GM23338 (cell line): ENCODE results near the gene INS. TPM values are rescaled to one million over a fixed set of nuclear protein-coding genes. Genes with fewer than 3 reads are reported as not detected.

Source experiments
- ATAC-seq: fragments of 200-7000 bp; cut with Tn5 transposase; 3 replicates; pipeline ENCODE4 v1.9.1; 2020
- DNase-seq: peaks from one replicate; pipeline ENCODE4 v3.0.0-alpha.2; 2015; ENCODE audit warnings: low spot score
- H2AFZ ChIP-seq: fragments of 200-600 bp; sonication (generic); 2 replicates; pipeline ENCODE4 v1.8.0; 2016; ENCODE audit warnings: antibody characterized with exemption, mild to moderate bottlenecking, moderate library complexity
- H3F3A ChIP-seq: fragments of 200-600 bp; sonication (generic); replicated peaks from 2 replicates; pipeline ENCODE4 v1.8.0; 2017; ENCODE audit warnings: antibody characterized with exemption, mixed run types, low read depth
- H3K27ac ChIP-seq: fragments of 200-600 bp; sonication (generic); 2 replicates; pipeline ENCODE4 v1.6.1; 2016; ENCODE audit warnings: low read depth
- H3K27me3 ChIP-seq: fragments of 200-600 bp; sonication (generic); 2 replicates; pipeline ENCODE4 v1.8.0; 2016; ENCODE audit warnings: mild to moderate bottlenecking, mixed run types, moderate library complexity; ENCODE audit not compliant: insufficient read depth
- H3K36me3 ChIP-seq: fragments of 200-600 bp; sonication (generic); 2 replicates; pipeline ENCODE4 v1.8.0; 2016; ENCODE audit warnings: mild to moderate bottlenecking; ENCODE audit not compliant: insufficient read depth
- H3K4me1 ChIP-seq: fragments of 200-600 bp; sonication (generic); 2 replicates; pipeline ENCODE4 v1.8.0; 2016; ENCODE audit warnings: mild to moderate bottlenecking, moderate library complexity; ENCODE audit not compliant: insufficient read depth
- H3K4me2 ChIP-seq: fragments of 200-600 bp; sonication (generic); 2 replicates; pipeline ENCODE4 v1.7.1; 2017; ENCODE audit warnings: mixed run types
- H3K4me3 ChIP-seq: fragments of 200-600 bp; sonication (generic); 2 replicates; pipeline ENCODE4 v1.6.1; 2016; ENCODE audit warnings: mixed run types
- H3K79me2 ChIP-seq: fragments of 200-600 bp; sonication (generic); replicated peaks from 2 replicates; pipeline ENCODE4 v1.8.0; 2017; ENCODE audit warnings: mild to moderate bottlenecking; ENCODE audit not compliant: insufficient read depth
- H3K9me2 ChIP-seq: fragments of 200-600 bp; sonication (generic); 2 replicates; pipeline ENCODE4 v1.8.0; 2017; ENCODE audit not compliant: insufficient read depth
- H4K20me1 ChIP-seq: fragments of 200-600 bp; sonication (generic); replicated peaks from 2 replicates; pipeline ENCODE4 v1.8.0; 2017; ENCODE audit warnings: mild to moderate bottlenecking; ENCODE audit not compliant: insufficient read depth
- H3K27ac Mint-ChIP-seq: 2 replicates; pipeline ENCODE4 v1.8.0; 2020; ENCODE audit warnings: inconsistent platforms, mild to moderate bottlenecking, moderate library complexity, mixed read lengths
- H3K27me3 Mint-ChIP-seq: 3 replicates; pipeline ENCODE4 v1.8.0; 2022; ENCODE audit warnings: low read depth, mild to moderate bottlenecking, moderate library complexity, mixed read lengths, inconsistent platforms; ENCODE audit not compliant: insufficient read depth, poor library complexity
- H3K36me3 Mint-ChIP-seq: 3 replicates; pipeline ENCODE4 v1.8.0; 2021; ENCODE audit warnings: low read depth, mild to moderate bottlenecking, inconsistent platforms, moderate library complexity, mixed read lengths
- H3K4me1 Mint-ChIP-seq: 3 replicates; pipeline ENCODE4 v1.8.0; 2020; ENCODE audit warnings: mild to moderate bottlenecking, inconsistent platforms, mixed read lengths
- H3K4me3 Mint-ChIP-seq: 3 replicates; pipeline ENCODE4 v1.8.0; 2021; ENCODE audit warnings: moderate library complexity, mild to moderate bottlenecking, inconsistent platforms, mixed read lengths
- H3K9me3 Mint-ChIP-seq: 3 replicates; pipeline ENCODE4 v1.8.0; 2020; ENCODE audit warnings: moderate library complexity, mild to moderate bottlenecking, inconsistent platforms, mixed read lengths
- CREB1 ChIP-seq: fragments of 250-450 bp; sonication (Bioruptor Pico); IDR thresholded peaks from 2 replicates; pipeline ENCODE4 v1.5.0; 2020; ENCODE audit warnings: low read depth, mild to moderate bottlenecking, moderate library complexity
- CTCF ChIP-seq, 2 experiments: fragments of 200-600 bp in 1 of 2; sonication (generic) in 1 of 2; conservative IDR thresholded peaks; 2 replicates each; pipeline versions ENCODE4 v1.5.1 to v1.6.1; 2016 to 2017; ENCODE audit warnings: antibody characterized with exemption in 2 of 2, low read depth in 2 of 2, mild to moderate bottlenecking in 2 of 2, moderate library complexity in 1 of 2
- ETS1 ChIP-seq: IDR thresholded peaks from 2 replicates; pipeline ENCODE4 v1.6.1; 2016; ENCODE audit warnings: antibody characterized with exemption
- EZH2 ChIP-seq: fragments of 200-600 bp; sonication (generic); IDR thresholded peaks from one replicate; pipeline ENCODE4 v1.8.0; 2017; ENCODE audit warnings: antibody characterized with exemption, mild to moderate bottlenecking, low read depth; ENCODE audit not compliant: unreplicated experiment
- NANOG ChIP-seq: IDR thresholded peaks from 2 replicates; pipeline ENCODE4 v1.6.1; 2016; ENCODE audit warnings: antibody characterized with exemption, borderline replicate concordance
- POLR2AphosphoS5 ChIP-seq: IDR thresholded peaks from 2 replicates; pipeline ENCODE4 v1.6.1; 2016; ENCODE audit warnings: antibody characterized with exemption, low read depth
- ZNF114 ChIP-seq: fragments of 250-450 bp; sonication (Bioruptor Pico); IDR thresholded peaks from 2 replicates; pipeline ENCODE4 v1.5.0; 2020; ENCODE audit warnings: mild to moderate bottlenecking, moderate library complexity
- polyA plus RNA-seq: library from polyadenylated mRNA; unstranded; fragments of >200 nt; fragmentation: Nextera tagmentation; extraction: Ambion mirVana; gene quantifications from 2 replicates; pipeline ENCODE4 v1.2.1, GENCODE V29; 2016
- total RNA-seq: library from RNA; depleted of rRNA; stranded (reverse); fragments of >200 nt; shearing (Covaris generic); gene quantifications from 2 replicates; pipeline ENCODE4 v1.2.3, GENCODE V29; 2014
- TF ChIP-seq, protein P1 (sequence below): IDR thresholded peaks from one replicate; pipeline ENCODE4 v1.6.1; 2018; ENCODE audit warnings: antibody characterized with exemption; ENCODE audit not compliant: unreplicated experiment

The INS gene
- total and polyA plus RNA-seq, 2 experiments from 2014 or later = not detected

DNA sequence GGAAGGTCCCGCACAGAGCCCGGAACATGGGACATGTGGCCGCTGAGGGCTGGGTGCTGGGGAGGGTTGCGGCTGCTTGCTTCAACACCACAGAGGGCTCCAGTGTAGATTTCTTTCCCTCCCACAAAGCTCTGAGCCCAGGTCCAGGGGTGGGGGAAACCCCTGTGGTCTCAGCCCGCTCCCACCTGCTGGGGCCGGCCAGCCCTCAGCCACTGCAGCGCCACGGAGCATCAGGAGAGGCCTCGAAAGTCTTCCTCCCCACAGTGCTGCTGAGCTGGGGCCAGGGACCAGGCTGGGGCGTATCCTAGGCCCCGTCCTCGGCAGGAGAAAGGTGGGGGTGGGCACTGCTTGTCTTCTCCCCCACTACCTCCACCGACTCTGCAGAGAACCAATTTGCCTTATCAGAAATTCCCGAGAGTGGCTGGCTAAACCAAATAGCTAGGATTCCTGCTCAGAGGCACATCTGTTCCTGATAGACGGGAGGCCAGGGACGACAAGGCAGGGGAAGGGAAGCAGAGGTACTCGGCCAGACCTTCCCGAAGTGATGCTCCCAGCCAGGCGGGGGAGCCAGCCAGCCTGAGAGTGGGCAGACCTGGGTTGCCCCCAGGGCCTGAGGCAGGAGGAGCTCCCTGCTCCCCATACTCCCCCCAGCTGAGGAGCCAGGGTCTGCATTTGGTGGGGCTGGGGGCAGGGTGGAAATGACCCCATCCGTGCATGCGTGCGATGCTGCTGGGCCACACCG is 40.5 kb downstream of the INS start:
- no peak overlapping the region for H3K4me3 Mint-ChIP-seq
- TF ChIP-seq ETS1 (no peak), EZH2 (no peak), CREB1 (CRISPR knock-in tag) (no peak), ZNF114 (no peak), POLR2AphosphoS5 (no peak), CTCF (conservative IDR thresholded peaks at IDR 0.05; ENCODE audit: low read depth in 2 of 2) (peak in 1 of 2 experiments; percentile 34; a peak in 1 of 4 replicates), NANOG (no peak)
- TF ChIP-seq, protein P1, sequence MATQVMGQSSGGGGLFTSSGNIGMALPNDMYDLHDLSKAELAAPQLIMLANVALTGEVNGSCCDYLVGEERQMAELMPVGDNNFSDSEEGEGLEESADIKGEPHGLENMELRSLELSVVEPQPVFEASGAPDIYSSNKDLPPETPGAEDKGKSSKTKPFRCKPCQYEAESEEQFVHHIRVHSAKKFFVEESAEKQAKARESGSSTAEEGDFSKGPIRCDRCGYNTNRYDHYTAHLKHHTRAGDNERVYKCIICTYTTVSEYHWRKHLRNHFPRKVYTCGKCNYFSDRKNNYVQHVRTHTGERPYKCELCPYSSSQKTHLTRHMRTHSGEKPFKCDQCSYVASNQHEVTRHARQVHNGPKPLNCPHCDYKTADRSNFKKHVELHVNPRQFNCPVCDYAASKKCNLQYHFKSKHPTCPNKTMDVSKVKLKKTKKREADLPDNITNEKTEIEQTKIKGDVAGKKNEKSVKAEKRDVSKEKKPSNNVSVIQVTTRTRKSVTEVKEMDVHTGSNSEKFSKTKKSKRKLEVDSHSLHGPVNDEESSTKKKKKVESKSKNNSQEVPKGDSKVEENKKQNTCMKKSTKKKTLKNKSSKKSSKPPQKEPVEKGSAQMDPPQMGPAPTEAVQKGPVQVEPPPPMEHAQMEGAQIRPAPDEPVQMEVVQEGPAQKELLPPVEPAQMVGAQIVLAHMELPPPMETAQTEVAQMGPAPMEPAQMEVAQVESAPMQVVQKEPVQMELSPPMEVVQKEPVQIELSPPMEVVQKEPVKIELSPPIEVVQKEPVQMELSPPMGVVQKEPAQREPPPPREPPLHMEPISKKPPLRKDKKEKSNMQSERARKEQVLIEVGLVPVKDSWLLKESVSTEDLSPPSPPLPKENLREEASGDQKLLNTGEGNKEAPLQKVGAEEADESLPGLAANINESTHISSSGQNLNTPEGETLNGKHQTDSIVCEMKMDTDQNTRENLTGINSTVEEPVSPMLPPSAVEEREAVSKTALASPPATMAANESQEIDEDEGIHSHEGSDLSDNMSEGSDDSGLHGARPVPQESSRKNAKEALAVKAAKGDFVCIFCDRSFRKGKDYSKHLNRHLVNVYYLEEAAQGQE = no peak
- peak; percentile 78 for ATAC-seq

More for the DNA sequence above, 40.5 kb downstream of the INS start:
- Mint-ChIP-seq H3K4me1 (peaks cover 4% of the 10 kb centered on the region; the same call in 1 of the 3 replicates), H3K27ac (no peak overlapping the region), H3K9me3 (peaks cover 22% of the 10 kb centered on the region), H3K36me3 (peaks cover 11% of the 10 kb centered on the region), H3K27me3 (peaks cover 13% of the 10 kb centered on the region)
- DNase-seq = peak; percentile 52
- Histone ChIP-seq H3K36me3 (no peaks in the 10 kb centered on the region), H3K27me3 (no peaks in the 10 kb centered on the region), H3K4me1 (no peaks in the 10 kb centered on the region; the same call in 1 of the 2 replicates), H3K4me2 (no peak overlapping the region), H2AFZ (no peak overlapping the region), H3K79me2 (no peaks in the 10 kb centered on the region), H4K20me1 (no peaks in the 10 kb centered on the region), H3K9me2 (no peaks in the 10 kb centered on the region), H3K27ac (no peak overlapping the region), H3F3A (no peaks in the 10 kb centered on the region), H3K4me3 (no peak overlapping the region)
